ENCODE results near the gene GMPR.

The GMPR gene

GRCh38 chr6:16273256-16273655 lies 34.9 kb downstream of the GMPR start:
- DNase-seq (ENCODE audit: low read depth) = peak; percentile 60

- DNase-seq (ENCODE audit: low read depth) = no peak
Observed at GRCh38 chr6:16274483-16274882, 36.1 kb downstream of the GMPR start.

GRCh38 chr6:16274885-16275589 lies 36.6 kb downstream of the GMPR start:
- DNase-seq (ENCODE audit: low read depth) = no peak

GRCh38 chr6:16277101-16277981 lies 39.0 kb downstream of the GMPR start:
- DNase-seq (ENCODE audit: low read depth) = peak; percentile 94

GRCh38 chr6:16278048-16278724 lies 39.8 kb downstream of the GMPR start:
- no peak for DNase-seq (ENCODE audit: low read depth)

GRCh38 chr6:16278750-16279149 lies 40.4 kb downstream of the GMPR start:
- no peak for DNase-seq (ENCODE audit: low read depth)

- no peak for DNase-seq (ENCODE audit: low read depth)
Observed at GRCh38 chr6:16279243-16279642, 40.9 kb downstream of the GMPR start.

GRCh38 chr6:16282370-16282769 lies 44.0 kb downstream of the GMPR start:
- DNase-seq (ENCODE audit: low read depth) = no peak

GRCh38 chr6:16284472-16284871 lies 46.1 kb downstream of the GMPR start:
- no peak for DNase-seq (ENCODE audit: low read depth)

GRCh38 chr6:16285467-16286150 lies 47.2 kb downstream of the GMPR start:
- DNase-seq (ENCODE audit: low read depth) = no peak

- DNase-seq (ENCODE audit: low read depth) = peak; percentile 59
Observed at GRCh38 chr6:16286151-16286522, 47.8 kb downstream of the GMPR start.

- DNase-seq (ENCODE audit: low read depth) = no peak
Observed at GRCh38 chr6:16288163-16288562, 49.8 kb downstream of the GMPR start.

- DNase-seq (ENCODE audit: low read depth) = no peak
Observed at GRCh38 chr6:16291739-16292138, 53.4 kb downstream of the GMPR start.

- no peak for DNase-seq (ENCODE audit: low read depth)
Observed at GRCh38 chr6:16292432-16292831, 54.0 kb downstream of the GMPR start.

GRCh38 chr6:16292942-16293341 lies 54.6 kb downstream of the GMPR start:
- DNase-seq (ENCODE audit: low read depth) = no peak

GRCh38 chr6:16294371-16294770 lies 56.0 kb downstream of the GMPR start:
- no peak for DNase-seq (ENCODE audit: low read depth)

- no peak for DNase-seq (ENCODE audit: low read depth)
Observed at GRCh38 chr6:16295060-16295459, 56.7 kb downstream of the GMPR start.

- DNase-seq (ENCODE audit: low read depth) = no peak
Observed at GRCh38 chr6:16295471-16295870, 57.1 kb downstream of the GMPR start.

GRCh38 chr6:16296061-16296670 lies 57.8 kb downstream of the GMPR start:
- DNase-seq (ENCODE audit: low read depth) = no peak

- no peak for DNase-seq (ENCODE audit: low read depth)
Observed at GRCh38 chr6:16299861-16300260, 61.5 kb downstream of the GMPR start.

GRCh38 chr6:16301511-16301910 lies 63.1 kb downstream of the GMPR start:
- DNase-seq (ENCODE audit: low read depth) = no peak

Measured in EH (cell line).